CD4-positive, alpha-beta T cell treated with Interleukin-4 for 4 hours (primary cell): ENCODE results near the gene LOC128125822.
"Not testable (repeated sequence)": the region's sequence is repeated elsewhere in the genome, so short reads cannot be mapped to it uniquely, and the experiment has no call there.

ENCODE experiments used
- DNase-seq: peaks from one replicate; pipeline ENCODE4 v3.0.0-alpha.2; 2020

The LOC128125822 gene

GRCh38 chr6:63584566-63584965 lies 12.3 kb downstream of the LOC128125822 start:
- DNase-seq, result no peak

GRCh38 chr6:63585652-63586051 lies 13.4 kb downstream of the LOC128125822 start:
- not testable (repeated sequence) for DNase-seq

- no peak for DNase-seq
These were observed 17.7 kb downstream of the LOC128125822 start for GRCh38 chr6:63589952-63590411.

GRCh38 chr6:63592886-63593285 lies 20.6 kb downstream of the LOC128125822 start:
- no peak for DNase-seq

DNA sequence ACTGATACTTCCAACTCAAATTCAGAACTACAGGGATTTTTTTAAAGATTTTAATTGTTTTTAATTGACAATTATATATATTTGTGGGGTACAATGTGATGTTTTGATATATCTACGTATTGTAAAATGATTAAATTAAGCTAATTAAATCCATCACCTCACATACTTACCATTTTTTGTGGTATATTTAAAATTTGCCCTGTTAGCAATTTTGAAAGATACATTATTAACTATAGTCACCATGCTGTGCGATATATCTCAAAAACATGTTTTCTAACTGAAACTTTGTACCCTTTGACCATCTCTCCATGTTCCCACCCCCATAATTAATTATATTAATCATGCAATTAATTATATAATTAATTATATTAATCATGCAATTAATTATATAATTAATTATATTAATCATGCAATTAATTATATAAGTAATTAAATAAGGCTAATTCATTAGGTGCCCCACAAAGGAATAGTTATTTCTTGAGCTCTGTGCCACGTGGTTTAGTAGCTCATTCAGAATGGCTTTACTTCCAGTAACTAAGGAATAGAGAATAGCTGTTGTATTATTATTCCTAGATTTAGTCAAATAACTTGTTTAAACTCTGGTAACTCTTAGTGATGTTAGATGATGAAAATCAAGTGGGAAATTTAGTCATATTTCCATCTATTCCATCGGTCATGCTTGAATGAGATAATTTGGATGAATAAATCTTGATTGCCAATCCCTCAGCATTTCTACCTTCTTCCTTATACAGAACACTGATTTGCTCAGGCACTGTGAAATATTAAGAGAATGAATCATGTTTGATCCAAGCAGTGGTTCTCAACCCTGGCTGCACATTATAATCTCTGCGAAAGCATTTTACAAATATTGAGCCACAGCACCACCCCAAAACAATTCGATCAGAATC lies 25.1 kb downstream of the LOC128125822 start:
- DNase-seq, result no peak

DNA sequence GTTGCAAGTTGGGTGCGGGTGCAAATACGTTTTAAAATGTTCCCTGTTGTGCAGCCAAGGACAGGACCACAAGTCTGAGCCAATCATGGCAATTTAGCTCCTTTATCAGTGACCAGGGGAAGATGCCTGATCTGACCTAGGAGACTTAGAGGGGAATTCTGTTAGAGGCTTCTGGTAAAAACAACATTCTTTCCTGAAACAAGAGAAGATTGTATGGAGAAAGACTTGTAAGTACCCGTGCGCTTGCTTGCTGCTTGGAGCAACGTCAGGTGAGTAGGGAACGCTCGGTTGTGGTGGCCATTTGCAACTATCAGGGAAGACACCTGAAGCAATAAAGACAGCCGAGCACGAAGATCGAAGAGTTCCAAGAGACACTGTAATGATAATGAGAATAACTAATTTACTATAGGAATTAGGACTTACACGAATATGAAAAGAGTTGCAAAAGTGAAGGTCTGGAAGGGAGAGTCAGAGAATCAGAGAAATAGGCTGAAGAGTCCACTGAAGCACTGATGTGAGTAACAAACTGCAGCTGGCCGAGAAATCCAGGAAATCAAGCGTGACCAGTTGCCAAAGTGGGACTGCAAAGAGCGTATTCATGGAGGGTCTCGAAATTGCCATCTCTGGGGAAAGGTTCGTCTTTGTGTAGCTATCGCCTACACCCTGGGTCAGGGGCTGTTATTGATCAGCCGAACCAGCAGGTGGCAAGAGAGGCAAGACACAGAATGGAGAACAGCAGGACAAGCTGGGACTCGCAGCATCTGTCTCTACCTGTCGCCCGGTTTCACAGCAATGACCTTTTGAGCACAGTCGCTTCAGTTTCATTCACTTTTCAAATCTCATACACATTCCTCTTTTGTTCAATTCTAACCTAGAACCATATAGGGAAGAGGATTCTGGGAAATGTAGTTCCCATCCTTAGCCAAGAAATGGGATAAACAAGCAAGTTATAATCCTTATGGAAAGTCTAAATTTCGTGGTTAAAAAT lies 26.1 kb downstream of the LOC128125822 start:
- DNase-seq, result peak; percentile 79

GRCh38 chr6:63599243-63599642 lies 27.0 kb downstream of the LOC128125822 start:
- DNase-seq, result no peak

DNA sequence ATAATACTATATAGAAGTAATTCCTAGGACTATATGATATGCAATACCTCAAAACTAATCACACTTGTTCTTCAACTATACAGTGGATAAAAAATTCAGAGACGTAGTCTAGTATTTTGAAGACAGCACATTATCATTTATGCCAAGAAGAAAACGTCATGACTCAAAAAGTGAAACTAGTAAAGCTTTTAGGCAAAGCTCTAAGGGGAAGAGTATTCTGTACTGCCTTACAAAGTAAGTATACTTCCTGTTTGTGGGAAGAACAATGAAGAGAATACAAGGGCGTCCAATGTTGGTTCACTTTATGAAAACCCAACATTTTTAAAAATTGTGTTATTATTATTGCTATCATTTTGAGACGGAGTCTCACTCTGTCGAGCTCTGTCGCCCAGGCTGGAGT lies 27.9 kb downstream of the LOC128125822 start:
- DNase-seq, result no peak

DNA sequence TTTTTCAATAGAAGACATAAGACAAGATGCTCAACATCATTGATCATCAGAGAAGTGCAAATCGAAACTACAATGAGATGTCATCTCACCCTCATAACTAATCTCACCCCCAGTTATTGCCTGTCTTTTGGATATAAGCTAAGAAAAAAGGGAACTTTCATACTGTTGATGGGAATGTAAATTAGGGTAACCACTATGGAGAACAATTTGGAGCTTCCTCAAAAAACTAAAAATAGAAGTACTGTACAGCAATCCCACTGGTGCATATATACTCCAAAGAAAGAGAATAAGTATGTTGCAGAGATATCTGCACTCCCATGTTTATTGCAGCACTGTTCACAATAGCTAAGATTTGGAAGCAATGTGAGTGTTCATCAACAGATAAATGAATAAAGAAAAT lies 37.0 kb downstream of the LOC128125822 start:
- DNase-seq, result no peak

- no peak for DNase-seq
These were observed 38.7 kb downstream of the LOC128125822 start for GRCh38 chr6:63610944-63611343.

GRCh38 chr6:63611560-63611959 lies 39.3 kb downstream of the LOC128125822 start:
- DNase-seq, result no peak

DNA sequence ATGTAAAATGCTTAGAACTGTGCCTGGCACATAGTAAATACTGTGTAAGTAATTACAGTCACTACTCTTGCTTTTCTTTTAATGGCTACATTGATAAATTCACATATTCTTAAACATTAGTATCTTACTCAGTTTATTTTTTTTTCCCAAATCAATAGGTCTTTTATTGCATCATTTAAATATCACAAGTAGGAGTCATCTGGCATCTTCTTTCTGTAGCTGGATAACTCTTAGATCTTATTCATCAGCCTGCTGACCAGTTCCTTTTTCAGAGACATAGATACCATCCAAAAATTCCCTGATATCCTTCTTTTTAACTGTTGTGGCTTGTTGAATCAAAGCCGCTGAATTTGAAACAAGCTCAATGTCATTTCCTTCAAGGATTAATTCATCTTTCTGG lies 43.3 kb downstream of the LOC128125822 start:
- DNase-seq, result no peak
